GM18867 (cell line): ENCODE results near the gene ARHGEF2.

Experiments used
- ATAC-seq: cut with Tn5 transposase; IDR thresholded peaks from one replicate; pipeline ENCODE4 v1.9.1; 2021; ENCODE audit warnings: mild to moderate bottlenecking, moderate library complexity; ENCODE audit not compliant: unreplicated experiment

ARHGEF2 gene

DNA sequence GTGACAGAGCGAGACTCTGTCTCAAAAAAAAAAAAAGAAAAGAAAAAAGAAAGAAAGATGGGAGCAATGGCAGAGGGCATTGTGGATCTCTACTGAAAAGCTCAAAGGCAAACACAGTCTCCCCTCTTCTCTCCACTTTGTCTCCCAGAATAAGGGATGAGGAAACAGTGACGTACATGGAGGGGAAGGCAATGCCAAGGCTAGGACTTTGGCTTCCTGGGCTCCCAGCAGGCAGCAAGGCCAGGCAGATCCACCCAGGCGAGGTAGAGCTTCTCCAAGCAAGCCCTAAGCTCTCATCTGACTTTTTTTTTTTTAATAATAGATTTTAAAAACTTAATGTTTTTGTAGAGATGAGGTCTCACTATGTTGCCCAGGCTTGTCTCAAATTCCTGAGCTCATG, 4.6 kb downstream of the ARHGEF2 start:
- ATAC-seq, result no peak

DNA sequence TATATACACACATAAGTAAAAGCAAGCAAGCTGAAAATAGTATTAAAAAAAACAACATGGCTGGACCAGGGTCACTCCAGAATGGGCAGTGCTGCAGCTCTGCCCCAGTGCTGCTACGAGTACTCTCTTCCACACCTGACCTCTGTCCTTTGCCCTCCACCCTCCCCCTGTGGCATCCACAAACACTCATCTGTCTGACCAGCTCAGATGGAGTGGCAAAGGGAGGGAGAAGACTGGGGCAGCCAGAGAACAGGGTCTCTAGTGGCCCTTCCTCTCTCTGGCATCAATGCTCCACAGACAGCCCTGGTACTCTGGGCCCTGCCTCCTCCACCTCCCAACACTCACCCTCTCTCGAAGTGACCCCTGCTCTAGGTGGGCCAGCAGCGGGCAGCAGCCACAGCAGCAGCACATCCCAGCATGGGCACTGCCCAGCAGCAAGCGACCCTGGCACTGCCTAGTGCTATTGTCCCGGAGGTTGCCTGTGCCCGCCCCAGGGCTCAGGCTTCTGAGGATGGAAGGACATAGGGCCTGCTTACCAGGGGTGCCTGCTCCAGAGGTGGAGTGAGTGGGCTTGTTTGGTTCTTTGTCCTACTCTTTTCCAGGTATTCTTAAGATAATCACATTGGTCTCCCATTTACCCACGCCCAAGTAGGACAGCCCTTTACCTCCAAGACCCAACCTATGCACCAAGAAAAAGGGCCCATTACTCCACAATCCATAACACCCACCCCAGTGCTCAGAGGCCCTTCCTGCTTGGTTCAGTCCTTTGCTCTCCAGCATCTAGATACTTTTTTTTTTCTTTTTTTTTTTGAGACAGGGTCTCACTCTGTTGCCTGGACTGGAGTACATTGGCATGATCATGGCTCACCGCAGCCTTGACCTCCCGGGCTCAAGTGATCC, 6.2 kb downstream of the ARHGEF2 start:
- ATAC-seq, result no peak

DNA sequence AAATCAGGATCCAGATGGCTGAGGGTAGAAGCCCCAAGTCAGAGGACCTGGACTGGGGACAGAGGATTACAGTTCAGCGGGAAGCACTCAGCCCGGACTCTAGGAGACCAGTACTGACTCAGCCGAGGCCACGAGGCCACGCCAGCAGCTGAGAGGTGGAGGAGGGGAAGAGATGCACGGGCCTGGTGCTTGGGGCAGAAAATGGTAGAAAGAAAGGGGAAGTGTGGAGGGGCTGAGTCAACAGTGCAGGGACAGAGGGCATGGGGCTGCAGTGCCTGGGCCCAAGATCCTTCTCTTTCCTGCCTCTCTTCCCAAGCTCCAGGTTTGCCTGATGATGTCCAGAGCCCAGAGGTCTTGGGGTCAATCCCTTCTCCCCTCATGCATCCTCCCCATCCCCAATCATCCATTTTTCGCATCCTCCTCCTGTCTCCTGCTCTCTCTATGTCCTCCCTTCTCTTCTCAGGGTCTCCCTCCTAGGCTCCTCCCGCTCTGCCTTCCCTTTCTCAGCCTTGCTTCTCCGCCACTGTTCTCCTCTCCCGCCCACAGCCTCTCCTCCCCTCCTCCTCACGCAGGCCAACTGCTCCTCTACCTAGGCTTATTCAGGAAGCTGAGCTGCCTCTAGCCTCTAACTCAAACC, 7.7 kb downstream of the ARHGEF2 start:
- peak; percentile 71 for ATAC-seq

DNA sequence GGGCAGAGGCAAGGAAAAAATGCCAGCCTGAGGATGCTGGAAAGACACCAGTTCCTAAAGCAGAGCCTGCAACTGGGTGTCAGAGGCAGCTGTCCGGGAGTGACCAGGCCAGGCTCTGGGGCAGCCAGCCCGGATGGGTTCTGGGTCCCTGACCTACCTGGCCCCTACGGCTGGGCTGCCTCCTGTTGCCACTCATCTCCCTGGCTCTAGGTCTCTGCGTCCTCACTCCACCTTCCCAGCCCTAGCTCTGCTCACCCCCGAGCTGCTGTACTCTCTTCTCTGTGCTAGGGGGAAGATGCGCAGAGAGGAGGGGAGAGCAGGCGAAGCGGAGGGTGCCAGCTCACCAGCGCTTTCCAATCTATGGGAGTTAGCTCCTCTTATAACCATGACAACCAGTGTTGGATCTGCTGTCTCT, 9.0 kb downstream of the ARHGEF2 start:
- ATAC-seq, result no peak

DNA sequence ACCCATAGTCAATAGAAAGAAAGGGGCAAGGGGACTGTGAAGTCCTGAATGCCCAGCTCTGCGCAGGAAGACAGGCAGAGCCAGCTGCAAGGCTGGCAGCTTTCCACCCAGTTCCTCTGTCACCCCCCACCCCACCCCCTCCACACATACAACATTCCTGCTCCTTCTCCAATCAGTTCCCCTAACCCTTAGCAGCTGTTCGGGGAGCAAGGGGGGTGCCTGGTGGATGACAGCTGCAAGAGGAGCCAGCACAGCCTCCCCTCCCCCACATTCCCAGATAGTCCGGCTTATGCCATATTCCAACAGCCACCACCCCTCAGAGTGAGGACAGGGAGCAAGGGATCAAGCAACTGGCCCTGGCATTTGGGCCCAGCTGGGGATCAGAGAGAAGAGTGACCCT, 9.7 kb downstream of the ARHGEF2 start:
- no peak for ATAC-seq

DNA sequence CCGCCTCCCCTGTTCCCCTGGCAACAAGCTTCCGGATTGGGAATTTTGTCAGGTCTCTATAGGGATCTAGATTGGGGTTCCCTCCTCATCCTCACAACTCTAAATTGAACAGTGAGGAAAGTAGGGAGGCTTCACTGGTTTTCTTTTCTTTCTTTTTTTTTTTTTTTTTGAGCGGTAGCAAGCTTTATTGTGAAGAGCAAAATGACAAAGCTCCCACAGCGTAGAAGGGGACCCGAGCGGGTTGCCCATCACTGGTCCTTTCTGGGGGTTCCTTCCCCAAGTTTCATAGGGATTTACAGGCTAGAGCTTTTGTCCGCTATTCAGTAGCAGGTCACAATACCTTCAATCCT, 10.3 kb downstream of the ARHGEF2 start:
- no peak for ATAC-seq

DNA sequence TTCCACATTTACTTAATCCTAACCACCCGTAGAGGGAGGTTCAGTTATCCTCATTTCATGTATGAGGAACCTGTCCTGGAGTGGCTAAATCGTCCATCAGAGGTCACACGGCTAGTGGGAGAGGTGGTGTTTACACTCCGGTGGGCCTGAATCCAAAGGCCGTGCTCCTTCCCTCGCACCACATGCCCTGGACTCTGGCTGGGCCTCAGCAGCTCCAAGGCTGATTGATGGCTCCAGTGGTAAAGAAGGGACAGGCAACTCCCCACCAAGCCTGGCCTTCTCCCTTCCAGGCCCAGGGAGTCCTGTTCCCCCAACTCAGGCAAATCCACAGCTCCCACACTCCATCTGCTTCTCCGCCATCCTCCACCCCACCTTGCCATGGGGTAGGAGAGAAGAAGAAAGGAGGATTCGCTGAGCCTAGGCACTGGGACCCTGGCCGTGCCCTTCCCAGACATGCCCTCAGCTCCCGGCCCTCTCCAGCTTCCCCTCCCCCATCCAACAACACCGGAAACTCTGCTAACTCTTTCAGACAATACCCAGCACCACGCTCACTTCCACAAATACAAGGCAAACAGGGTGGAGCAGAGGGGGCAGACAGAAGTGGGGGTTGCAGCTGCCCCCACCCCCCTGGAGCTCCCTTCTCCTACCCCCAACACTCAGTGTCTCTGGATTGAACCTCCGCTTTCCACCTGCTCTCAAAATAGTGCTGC, 10.9 kb downstream of the ARHGEF2 start:
- ATAC-seq, result no peak

DNA sequence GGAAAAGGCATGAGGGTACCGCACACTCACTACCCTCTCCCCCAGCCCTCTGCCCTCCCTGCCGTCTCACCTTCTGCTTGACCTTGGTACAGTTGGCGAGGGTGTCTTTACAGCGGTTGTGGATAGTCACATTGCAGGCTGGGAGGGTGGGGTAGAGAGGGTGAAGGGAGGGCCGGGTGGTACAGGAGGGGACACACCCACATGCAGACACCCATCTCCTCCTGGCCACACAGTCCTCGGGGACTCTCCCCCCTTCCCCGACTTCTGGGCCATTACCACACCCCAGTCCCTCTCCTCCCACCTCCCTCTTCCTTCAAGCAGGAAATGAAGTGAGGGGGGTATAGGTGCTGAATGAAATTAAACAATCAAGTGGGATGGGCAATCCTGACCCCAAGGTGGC, 11.6 kb downstream of the ARHGEF2 start:
- no peak for ATAC-seq

DNA sequence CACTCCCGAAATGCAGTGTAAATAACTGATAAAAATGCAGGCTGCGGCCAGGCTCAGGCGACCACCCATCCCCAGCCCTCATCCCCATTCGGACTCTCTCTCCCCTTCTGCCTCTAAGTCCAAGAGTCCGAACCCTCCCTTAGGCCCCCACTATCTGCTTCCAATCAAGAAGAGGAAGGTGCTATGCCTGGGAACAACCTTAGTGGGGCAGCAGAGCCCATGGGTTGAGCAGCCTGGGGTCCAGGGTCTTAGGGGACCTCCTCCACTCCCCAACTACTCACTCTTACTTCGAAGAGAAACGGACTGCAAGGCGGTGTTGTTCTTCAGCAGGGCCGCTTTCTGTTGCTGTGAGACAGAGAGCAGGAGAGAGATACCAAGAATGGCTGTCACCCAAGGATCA, 12.2 kb downstream of the ARHGEF2 start:
- ATAC-seq, result no peak

DNA sequence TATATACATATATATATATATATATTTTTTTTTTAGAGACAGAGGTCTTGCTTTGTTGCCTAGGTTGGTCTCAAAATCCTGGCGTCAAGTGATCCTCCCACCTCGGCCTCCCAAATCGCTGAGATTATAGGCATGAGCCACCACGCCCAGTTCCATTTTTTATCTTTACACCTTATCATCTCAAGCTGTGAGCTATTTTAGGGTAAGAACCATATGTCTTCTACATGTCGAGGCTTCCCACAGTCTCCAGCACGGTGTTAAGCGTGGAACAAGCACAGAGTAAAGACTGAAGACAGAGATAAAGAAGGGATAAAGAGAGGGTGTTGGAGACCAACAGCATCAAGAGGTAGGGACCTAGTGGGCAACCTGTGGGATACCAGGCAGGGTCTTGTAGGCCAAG, 14.2 kb downstream of the ARHGEF2 start:
- no peak for ATAC-seq

DNA sequence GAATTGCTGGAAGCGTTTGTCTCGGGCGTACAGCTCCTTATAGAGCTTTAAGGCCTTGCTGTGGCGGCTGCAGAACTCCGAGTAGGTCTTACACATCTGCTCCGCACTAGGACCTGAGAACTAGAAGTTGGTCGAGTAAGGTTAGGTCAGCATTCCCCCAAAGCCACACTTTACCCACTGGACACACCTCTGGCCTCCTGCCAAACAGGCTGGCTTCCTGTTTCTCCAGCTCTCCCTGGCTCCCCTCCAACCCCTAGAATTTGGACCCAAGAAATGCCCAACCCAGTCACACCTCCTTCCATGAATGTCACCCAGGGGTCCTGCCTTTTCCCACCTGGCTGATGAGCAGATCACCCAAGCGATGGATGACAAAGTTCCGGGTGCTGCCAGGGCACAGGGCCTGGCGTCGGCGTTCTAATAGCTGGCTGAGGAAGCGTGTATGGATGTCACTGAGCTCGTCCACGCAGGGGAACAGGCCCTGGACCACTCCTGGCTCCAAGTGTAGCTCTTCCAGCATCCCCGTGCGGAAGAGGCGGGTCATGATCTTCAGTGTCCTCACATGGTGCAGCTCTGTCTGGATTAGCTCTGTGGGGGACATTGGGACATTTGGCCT, 15.6 kb downstream of the ARHGEF2 start:
- no peak for ATAC-seq

DNA sequence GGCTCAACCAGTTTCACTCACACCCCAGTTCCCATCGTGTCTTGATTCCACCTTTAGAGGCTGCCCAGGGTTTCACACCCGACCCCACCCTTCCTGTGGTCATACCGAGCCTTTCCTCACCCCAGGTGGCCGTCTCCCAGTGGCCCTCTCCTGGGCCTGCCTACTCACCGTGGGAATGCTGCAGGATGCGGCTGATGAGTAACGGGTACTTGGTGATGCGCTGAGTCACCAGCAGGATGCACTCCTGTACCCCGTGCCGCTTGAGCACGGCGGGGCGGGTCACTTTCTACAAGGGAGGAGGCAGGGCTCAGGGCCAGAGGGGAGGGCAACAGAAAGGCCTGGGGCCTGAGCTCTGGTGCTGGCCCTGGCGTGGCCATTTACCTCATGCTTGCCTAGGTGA, 16.4 kb downstream of the ARHGEF2 start:
- no peak for ATAC-seq

DNA sequence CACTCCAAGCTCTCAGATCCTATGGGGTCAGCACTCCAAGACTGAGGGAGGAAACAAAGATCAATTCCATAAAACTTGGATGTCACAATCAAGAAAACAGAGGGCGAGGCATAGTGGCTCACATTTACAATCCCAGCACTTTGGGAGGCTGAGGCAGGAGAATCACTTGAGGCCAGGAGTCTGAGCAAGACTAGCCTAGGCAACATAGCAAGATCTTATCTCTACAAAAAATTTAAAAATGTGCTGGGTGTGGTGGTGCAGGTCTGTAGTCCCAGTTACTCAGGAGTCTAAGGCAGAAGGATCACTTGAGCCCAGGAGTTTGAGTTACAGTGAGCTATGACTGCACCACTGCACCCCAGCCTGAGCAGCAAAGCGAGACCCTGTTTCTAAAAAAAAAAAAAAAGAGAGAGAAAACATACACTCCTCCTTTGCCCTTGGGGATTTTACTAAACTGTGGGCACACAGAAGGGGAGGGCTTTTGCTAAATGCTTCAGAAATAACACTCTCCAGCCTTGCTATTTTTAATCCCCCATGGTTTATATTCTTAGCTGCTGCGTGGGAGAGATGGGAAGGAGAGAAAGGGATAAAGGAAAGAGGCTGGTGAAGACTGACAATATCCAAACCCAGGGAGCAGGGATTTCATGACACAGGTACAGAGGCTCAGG, 18.1 kb downstream of the ARHGEF2 start:
- ATAC-seq, result no peak

DNA sequence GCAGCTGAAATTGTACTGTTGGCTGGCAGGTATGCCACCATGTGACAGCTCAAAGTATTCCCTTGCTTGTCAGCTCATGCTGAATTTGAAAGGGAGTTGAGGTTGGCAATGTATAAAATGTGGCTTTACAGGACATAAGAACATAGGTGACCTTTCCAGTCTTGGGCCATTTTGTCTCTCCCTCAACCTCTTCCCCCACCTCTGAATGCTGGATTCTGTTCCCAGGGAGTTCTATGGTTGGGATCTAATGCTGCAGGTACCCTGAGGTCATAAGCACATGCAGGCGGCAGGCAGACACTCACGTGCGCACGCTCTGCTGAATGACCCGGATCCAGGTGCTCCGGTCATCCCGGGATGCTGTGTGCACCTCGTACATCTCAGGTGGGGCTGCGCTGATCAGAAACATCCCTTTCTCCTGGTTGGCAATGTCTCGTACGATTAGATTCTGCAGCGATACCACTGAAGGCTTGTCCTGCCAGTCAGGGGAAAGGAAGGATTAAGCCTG, 20.9 kb downstream of the ARHGEF2 start:
- ATAC-seq, result no peak

DNA sequence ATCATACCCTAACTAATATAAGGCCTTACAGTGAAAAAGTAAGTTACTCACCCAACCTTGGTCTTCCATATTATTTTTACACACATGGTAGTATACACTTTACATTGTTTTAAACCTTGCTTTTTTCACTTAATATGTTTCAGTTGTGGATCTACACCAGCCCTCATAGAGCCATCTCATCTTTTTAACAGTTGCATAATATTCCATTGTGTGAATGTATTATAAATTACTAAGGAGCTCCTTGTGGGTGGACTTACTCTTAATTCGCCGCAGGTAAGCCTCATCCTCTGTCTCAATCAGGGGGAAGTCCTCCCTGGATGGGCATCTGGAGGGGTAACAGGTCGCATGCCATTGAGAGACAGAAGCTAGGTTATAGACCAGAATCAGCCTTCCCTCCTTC, 23.7 kb downstream of the ARHGEF2 start:
- ATAC-seq, result no peak

DNA sequence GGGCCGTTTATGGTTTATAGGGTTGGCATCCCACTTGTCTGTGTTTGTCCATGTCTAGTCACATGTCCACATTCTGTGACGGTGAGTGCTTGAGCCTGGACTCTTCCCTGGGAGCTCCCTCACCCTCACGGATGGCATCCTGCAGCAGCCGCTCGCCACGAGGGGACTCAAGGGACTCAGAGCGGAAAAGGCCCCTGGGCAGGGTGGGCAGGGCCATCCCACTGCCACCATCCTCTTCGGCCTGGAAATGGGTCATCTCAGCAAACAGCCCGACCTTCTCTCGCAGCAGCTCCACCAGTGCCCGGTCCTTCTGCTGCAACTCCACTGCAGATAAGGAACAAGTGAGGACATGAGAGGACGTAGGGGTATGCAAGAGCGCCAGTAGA, 25.8 kb downstream of the ARHGEF2 start:
- no peak for ATAC-seq

DNA sequence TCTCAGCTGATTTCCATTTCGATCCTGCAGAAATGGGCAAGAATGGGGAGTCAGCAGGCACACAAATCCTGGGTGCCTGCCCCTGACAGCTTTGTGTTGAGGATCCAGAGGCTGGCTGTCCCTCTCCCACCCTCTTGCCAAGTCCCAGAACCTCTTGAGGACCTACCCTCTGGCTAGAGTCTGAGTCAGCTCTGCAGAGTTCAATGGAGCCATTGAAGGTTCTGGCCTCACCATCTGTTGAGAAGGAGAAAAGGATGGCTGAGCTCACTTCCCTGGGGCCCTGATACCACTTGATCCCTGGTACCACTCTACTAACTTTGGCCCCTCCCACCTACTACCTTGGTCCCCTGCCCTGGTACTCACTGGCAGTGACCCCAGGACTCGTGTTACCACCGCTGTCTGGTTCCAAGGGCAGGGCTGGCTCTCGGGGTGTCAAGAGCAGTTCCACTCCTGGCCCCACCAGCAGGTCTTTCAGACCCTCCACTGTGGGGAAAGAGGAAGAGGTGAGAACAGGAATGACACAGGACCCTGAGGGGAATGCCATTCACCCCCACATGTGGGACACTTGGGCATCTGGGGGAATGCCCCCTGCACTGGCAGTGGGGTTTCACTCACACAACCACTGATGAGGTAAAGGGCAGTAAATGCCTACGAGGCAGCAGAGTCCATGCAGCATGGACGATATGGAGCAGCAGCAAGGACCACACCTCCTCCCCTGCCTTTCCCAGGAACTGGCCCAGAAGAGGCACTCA, 26.4 kb downstream of the ARHGEF2 start:
- ATAC-seq, result no peak

DNA sequence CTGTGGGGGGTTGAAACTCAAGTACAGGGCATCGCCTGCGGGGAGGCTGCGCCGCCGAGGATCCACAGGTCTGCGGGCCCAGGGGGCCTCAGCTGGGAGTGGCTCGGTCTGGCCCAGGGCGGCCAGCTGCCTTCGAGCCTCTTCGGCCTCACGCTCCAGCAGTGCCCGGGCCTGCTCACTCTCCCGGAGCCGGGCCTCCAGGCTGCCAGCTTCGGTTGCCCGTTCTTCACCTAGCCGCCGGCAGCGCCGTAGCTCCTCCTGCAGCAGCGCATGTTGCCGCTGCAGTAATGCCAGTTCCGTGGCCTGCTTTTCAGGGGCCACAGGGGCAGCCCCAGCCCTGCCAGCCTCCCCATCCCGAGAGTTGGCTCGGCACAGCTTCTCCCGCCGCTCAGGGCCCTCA, 27.5 kb downstream of the ARHGEF2 start:
- ATAC-seq, result no peak

DNA sequence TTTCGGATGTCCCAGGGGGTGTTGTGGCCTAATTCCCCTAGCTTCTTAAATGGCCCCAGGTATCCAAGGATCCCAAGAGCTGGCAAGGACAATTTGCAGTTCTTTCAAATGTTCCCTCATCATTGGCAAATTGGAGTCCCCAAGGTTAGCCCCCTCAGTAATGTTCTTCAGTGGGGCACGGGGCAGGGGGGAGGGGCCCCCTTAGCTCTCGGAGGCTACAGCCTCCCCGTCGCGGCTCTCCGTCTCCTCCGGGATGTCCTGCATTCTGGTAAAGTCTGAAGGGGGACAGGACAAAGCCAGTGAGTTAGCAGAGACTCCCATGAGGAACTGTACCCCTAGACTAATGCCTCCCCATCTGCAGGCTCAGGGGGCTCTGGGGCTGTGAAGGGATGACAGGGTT, 30.6 kb downstream of the ARHGEF2 start:
- no peak for ATAC-seq

DNA sequence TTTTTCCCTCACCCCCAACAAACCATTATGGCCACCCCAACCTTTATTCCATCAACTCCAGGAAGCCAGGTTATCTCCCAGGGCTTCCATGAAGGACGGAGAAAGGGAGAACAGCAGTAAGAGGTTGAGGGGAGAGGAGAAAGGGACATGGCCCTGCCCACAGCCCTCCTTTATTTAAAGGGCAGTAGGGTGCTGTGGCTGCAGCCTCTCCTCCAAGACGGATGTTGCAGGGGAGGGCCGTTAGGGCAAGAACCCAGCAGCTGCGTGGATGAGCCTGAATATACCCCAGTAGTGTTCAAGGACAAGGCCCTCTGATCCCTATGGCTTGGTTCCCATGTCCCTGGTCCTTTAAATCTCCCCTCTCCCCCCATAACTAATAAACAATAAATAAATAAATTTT, 31.1 kb downstream of the ARHGEF2 start:
- no peak for ATAC-seq
